Measurements from ENCODE around the gene ARHGEF25.
"Not testable (repeated sequence)": the region's sequence is repeated elsewhere in the genome, so short reads cannot be mapped to it uniquely, and the experiment has no call there.

ARHGEF25 gene

DNA sequence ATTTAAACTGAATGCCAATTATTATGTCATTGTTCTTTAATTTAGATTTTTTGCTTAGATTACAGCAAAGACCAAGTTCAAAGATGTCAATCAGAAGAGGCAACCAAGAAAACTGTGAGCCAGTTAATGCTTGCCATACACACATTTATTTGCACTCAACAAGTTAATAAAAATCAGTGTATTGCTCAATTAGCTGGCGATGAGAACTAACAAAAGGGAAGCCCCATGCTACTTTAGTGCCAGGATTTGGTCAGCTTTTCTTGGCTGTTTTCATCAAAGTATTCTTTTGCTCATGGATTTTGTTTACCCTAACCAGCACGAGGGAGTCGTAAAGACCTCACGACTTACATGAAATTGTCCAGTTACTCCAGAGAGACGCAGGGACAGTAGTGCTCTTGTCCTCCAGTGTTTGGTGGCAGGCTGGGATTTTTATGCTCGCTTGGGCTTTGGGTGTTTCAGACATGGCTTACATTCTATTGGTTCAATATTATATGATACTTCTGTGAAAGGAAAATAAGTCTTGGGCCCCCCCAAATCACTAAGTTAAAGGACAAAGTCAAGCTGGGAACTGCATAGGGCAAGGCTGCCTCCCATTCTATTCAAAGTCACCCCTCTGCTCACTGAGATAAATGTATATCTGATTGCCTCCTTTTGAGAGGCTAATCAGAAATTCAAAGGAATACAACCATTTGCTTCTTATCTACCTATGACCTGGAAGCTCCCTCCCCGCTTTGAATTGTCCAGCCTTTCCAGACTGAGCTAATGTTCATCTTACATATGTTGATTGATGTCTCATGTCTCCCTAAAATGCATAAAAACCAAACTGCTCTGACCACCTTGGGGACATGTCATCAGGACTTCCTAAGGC is 29.2 kb downstream of the ARHGEF25 start:
- no peak for DNase-seq

DNA sequence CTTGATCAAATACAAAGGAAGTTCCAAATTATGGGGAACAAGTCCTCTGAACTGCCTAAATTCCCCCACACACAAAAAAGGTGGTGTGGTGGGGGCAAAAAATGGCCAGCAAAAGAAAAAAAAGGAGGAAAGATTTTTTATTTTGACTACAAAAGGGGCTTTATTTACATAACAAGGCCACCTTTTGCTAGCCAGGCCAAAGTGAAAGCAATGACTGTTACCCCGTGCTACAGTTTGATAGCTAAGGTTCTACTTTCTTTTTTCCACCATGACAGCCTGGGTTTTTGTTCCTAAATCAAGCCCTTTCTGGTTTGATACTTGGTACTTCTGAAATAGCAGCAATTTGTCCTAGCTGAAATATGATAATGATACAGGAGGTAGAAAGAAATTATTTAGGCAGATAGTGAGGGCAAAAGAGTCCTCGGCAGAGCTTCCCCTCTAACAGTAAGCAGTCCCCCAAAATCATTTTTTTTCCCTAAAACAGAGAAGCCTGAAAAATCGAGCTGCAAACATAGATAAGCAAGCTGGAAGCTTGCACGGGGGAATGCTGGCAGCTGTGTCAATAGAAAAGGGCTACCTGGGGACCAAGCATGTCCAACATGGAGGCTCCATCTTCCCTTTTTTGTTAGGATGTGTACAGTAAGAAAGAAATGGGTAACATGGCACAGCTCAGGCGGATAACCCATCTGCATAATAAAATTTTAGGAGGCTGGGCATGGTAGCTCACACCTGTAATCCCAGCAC is 30.6 kb downstream of the ARHGEF25 start:
- DNase-seq, result no peak

DNA sequence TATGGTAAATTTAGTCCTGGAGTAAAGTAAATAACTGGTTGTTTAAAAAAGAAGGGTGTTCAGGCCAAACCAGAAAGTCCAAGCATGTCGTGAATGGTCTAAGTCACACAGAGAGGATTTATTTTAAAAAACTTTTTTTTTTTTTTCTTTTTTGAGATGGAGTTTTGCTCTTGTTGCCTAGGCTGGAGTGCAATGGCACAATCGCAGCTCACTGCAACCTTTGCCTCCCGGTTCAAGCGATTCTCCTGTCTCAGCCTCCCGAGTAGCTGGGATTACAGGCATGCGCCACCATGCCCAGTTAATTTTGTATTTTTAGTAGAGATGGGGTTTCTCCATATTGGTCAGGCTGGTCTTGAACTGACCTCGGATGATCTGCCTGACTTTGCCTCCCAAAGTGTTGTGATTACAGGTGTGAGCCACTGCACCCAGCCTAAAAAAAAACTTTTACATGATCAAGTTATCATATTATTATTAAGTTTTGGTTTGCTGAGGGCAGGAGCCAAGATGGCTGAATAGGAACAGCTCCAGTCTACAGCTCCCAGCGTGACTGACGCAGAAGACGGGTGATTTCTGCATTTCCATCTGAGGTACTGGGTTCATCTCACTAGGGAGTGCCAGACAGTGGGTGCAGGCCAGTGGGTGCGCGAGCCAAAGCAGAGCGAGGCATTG is 34.9 kb downstream of the ARHGEF25 start:
- not testable (repeated sequence) for DNase-seq

DNA sequence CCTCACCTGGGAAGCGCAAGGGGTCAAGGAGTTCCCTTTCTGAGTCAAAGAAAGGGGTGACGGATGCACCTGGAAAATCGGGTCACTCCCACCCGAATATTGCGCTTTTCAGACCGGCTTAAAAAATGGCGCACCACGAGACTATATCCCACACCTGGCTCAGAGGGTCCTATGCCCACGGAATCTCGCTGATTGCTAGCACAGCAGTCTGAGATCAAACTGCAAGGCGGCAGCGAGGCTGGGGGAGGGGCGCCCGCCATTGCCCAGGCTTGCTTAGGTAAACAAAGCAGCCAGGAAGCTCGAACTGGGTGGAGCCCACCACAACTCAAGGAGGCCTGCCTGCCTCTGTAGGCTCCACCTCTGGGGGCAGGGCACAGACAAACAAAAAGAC is 35.4 kb downstream of the ARHGEF25 start:
- DNase-seq, result not testable (repeated sequence)

DNA sequence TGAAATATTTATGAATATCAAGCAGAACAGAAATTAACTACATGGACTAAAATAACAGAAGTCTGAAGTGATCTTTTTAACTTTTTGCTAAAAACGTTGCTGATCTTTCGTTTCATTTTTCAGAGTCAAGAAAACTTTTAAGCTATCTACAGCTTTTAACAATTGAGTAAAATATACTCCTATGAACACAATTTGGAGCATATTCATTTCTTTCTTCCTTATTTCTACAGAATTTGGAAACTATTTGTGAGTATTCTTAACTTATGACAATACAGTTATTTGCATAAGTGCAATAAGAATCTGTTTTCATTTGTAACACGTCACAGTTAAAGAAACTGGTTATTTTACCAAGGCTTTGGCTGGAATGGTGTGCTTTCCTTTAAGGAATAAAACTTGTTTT is 42.8 kb downstream of the ARHGEF25 start:
- DNase-seq, result no peak

DNA sequence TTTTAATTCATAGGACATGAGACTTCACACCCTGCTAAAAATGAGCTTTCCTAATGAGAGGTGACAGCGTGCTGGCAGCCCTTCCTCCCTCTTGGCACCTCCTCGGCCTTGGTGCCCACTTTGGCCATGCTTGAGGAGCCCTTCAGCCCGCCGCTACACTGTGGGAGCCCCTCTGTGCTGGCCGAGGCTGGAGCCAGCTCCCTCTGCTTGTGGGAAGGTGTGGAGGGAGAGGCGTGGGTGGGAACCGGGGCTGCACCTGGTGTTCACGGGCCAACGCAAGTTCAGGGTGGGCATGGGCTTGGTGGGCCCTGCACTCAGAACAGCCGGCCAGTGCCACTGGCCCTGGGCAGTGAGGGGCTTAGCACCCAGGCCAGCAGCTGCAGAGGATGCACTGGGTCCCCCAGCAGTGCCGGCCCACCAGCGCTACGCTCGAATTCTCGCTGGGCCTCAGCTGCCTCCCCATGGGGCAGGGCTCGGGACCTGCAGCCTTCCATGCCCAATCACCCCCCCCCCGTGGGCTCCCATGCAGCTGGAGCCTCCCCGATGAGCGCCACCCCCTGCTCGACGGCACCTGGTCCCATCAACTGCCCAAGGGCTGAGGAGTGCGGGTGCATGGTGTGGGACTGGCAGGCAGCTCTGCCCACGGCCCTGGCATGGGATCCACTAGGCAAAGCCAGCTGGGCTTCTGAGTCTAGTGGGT is 44.5 kb downstream of the ARHGEF25 start:
- no peak for DNase-seq

DNA sequence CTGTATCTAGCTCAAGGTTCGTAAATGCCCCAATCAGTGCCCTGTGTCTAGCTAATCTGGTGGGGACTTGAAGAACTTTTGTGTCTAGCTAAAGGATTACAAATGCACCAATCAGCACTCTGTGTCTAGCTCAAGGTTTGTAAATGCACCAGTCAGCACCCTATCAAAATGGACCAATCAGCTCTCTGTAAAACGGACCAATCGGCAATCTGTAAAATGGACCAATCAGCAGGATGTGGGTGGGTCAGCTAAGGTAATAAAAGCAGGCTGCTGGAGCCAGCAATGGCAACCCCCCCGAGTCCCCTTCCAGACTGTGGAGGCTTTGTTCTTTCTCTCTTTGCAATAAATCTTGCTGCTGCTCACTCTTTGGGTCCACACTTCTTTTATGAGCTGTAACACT is 45.2 kb downstream of the ARHGEF25 start:
- DNase-seq, result not testable (repeated sequence)

DNA sequence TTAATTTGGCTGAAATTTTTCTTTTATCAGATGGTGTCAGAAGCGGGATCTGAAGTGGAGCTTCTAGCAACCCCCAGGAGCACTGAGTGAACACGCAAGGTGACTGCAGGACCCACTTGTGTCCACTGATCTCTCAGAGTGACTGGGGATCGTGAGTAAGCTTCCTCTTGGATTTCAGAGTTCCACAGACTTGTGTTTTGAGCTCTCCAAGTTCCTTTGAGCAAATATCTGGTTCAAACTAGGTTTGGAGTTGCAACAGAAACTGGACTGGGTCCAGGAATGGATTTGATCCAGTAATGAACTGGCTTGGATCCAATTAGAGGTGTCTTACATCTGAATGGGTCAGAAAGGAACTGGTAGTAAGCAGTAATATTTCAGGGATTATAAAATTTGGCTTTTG is 46.5 kb downstream of the ARHGEF25 start:
- DNase-seq, result no peak

DNA sequence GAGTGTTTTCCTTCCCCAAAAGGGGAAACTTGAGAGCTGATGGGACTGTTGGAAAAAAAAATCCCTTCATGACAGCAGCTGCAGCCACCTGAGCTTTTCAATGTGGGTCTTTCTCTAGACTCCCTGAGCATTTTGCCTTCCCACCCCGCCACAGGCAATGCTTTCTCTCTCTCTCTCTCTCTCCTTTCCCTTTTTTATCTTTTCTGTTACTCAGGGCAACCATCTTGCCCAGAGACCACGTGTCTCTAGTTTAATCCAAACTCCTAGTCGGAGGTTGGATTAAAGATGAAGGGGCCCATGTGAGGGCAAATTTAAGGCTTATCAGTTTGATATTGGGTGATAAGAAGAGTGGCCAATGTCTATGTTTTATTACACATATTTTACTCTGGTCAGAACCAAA is 47.7 kb downstream of the ARHGEF25 start:
- DNase-seq, result no peak

DNA sequence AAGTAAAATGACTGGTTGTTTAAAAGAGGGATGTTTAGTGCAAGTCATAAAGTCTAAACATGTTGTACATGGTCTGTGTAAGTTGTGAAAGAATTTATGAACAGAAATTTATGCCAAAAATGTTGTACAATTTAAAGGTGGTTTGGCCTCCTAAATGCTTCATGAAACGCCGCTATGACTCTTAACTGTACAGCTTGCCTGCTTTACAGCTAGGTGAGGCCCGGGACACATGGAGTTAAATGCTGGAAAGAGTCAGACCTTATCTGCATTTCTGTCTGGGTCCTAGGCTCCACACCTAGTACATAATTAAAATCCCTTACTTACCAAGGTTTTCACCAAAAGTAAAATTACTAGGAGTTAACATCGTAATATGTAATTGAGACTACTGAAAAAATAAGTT is 50.1 kb downstream of the ARHGEF25 start:
- no peak for DNase-seq

DNA sequence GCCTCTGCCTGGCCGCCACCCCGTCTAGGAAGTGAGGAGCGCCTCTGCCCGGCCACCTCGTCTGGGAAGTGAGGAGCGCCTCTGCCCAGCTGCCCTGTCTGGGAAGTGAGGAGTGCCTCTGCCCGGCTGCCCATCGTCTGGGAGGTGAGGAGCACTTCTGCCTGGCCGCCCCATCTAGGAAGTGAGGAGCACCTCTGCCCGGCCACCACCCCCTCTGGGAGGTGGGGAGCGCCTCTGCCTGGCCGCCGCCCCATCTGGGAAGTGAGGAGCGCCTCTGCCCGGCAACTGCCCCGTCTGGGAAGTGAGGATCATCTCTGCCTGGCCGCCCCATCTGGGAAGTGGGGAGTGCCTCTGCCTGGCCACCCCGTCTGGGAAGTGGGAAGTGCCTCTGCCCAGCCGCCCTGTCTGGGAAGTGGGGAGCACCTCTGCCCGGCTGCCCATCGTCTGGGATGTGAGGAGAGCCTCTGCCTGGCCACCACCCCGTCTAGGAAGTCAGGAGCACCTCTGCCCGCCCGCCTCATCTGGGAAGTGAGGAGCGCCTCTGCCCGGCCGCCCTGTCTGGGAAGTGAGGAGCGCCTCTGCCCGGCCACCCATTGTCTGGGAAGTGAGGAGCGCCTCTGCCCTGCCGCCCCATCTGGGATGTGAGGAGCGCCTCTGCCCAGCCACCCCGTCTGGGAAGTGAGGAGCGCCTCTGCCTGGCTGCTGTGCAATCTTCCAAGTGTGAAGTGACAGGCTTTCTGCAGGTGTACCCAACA is 54.0 kb downstream of the ARHGEF25 start:
- DNase-seq, result not testable (repeated sequence)
